ENCODE data around the gene MAML2.

DNA sequence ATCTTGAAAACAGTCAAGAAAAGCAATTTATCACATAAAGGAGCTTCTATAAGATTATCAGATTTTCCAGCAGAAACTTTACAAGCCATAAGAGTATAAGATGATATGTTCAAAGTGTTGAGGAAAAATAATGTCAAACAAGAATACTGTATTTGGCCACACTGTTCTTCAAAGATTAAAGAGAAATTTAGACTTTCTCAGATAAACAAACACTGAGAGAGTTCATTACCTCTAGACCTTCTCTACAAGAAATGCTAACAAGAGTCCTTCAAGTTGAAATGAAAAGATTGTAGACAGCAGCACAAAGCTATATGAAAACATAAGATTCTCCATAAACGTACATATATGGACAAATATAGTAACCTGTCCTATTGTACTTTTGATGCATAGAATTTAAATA is 411.1 kb downstream of the MAML2 start:
- no peak for TF ChIP-seq TAF1 (IDR thresholded peaks at IDR 0.05; ENCODE audit: borderline replicate concordance, low read depth, low read length)
- TF ChIP-seq POLR2AphosphoS5 (IDR thresholded peaks at IDR 0.05; ENCODE audit: low read depth, low read length): no peak

All from GM12892 (cell line).